VCaP (cell line): ENCODE results near the gene LPIN3.

Experiments used
- H3K27ac ChIP-seq: fragments of 450-650 bp; 2 replicates; pipeline ENCODE4 v1.5.1; 2017
- TF ChIP-seq, protein P1 (sequence below): fragments of 450-650 bp; conservative IDR thresholded peaks from 2 replicates; pipeline ENCODE4 v1.5.1; 2017; ENCODE audit warnings: mild to moderate bottlenecking, moderate library complexity

Gene LPIN3

DNA sequence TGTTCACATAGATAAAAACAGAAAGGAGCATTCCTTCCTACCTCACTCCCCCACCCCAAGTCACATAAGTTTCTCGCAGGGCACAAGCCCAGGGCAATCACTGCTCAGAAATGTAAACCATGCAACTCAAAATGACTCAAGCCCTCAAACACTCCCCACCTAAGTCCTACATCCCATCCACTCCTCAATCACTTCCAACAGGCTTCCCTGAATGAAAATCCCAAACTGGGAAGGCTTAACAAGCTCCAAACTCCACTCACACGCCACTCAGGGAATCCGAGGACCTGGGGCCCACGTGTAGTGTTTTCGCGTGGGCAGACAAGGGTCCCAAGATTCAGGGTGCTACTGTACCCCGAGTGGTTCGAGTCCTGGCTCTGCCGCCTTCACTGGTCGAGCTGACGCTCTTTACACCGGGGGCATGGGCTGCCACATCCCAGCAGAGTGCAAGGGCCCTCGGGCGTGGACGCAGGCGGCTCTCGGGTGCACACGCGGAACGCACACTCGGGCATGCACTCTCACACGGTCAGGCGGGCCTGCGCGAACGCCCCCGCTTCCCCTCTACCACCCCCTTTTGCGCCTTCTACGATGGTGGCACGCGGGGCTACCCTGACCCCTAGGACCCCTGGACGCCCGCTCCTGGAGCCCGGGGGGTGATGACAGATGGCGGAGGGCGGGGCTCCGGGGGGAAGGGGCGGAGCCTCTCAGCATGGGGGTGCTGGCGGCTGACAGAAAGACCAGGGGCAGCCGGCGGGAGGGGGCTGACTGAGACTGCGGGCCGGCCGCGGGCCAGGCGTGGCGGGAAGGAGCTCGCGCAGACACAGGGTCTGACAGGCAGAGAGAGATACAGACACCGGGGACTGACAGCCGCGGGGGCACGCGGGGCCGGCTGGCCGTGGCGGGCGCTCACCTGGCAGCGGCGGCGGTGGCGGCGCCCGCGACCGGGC is 23.7 kb upstream of the LPIN3 start:
- TF ChIP-seq, protein P1, sequence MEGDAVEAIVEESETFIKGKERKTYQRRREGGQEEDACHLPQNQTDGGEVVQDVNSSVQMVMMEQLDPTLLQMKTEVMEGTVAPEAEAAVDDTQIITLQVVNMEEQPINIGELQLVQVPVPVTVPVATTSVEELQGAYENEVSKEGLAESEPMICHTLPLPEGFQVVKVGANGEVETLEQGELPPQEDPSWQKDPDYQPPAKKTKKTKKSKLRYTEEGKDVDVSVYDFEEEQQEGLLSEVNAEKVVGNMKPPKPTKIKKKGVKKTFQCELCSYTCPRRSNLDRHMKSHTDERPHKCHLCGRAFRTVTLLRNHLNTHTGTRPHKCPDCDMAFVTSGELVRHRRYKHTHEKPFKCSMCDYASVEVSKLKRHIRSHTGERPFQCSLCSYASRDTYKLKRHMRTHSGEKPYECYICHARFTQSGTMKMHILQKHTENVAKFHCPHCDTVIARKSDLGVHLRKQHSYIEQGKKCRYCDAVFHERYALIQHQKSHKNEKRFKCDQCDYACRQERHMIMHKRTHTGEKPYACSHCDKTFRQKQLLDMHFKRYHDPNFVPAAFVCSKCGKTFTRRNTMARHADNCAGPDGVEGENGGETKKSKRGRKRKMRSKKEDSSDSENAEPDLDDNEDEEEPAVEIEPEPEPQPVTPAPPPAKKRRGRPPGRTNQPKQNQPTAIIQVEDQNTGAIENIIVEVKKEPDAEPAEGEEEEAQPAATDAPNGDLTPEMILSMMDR, result no peak
- peak overlapping the region; percentile 85 for H3K27ac ChIP-seq

DNA sequence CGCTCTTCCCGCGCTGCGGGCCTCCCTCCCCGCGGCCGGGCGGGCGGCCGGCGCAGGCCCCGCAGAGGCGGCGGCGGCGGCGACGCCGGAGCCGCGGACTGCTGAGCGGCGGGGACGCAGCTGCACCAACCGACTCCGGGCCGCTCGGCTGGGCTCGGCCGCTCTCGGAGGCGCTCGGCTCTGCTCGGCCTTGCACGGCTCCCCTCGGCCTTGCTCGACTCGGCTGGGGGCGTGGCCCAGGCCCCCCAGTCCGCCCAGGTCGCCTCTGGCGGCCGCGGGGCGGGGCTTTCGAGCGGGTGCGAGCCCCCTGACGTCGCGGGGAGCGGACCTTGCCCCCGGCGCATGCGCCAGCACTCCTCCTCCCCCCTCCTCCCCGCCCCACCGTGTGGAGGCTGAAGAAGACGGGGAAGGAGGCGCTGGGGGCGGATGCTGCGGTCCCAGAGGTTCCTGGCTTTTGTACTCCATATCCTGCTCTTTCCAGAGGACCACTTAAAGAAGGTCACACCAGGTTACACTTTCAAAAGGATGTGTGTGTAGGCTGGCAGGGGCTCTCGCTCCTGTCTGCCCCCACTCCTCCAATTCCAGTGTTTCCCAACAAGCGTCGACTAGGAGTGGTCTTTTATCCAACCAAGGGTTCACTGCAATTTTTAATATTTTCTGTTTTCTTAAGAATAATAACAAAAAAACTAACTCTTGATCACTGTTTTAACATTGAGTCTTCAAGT is 22.9 kb upstream of the LPIN3 start, which contains the start of gene ZHX3:
Gene ZHX3 (minus strand): TSS at position 186 of the 725 bp plus-strand sequence. CDS start 112,815 bp downstream, outside the sequence.
- TF ChIP-seq, protein P1, result no peak

DNA sequence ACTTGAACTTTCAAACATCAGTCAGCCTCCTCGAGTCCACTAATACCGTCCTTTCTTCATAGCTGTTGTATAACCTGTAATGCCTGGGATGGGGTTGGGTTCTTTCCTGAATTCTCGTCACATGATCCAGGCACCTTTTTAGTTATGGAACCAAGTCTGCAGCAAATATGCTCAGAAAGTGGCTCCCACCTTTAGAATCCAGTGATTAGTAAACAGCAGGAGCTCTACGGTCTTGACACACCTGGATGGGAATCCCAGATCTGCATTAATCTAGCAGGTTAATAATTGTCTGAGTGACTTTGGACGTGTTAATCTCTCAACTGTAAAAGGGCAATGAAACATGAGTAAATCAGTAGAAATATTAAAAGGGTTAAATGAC is 22.4 kb upstream of the LPIN3 start:
- TF ChIP-seq, protein P1, result no peak
- H3K27ac ChIP-seq, result peak overlapping the region; percentile 85

More for the DNA sequence above, 22.9 kb upstream of the LPIN3 start, which contains the start of gene ZHX3:
- H3K27ac ChIP-seq, result peak within 1 kb of the TSS; percentile 85

DNA sequence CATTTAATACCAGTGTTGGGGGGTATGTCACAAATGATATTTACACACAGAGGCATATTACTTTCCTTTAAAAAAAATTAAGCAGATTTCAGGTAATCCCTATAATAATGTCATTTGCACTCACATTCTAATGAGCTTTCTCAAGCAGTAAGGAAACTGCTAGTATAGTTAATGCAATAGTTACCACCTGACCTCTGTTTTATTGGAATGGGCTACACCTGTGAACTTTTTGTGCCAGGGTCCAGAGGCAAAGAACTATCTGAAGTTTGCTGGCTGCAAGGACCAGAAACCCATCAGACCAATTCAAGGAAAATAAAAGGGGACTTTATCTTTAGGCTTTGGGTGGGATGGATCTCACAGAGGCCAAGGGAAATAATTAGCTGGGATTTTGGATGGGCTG is 20.2 kb upstream of the LPIN3 start:
- TF ChIP-seq, protein P1, result no peak

DNA sequence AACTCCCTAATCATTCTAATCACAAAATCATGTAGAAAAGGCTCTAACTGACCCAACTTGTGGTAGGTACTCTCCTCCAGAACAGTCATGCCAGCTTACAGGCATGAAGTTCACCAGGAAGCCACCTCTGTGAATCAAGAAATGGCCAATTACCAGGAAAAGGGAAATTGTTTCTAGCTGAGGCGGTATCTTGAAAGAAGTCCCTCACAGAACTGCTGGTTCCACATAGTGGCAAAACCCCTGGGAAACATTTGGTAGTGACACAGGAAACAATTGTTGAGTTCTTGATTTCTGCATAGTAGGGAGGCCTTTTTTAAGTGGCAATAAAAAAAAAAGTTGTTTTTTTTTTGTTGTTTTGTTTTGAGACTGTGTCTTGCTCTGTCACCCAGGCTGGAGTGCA is 19.6 kb upstream of the LPIN3 start:
- TF ChIP-seq, protein P1, result no peak
- H3K27ac ChIP-seq, result no peak overlapping the region

More for the DNA sequence above, 20.2 kb upstream of the LPIN3 start:
- H3K27ac ChIP-seq, result no peak overlapping the region

DNA sequence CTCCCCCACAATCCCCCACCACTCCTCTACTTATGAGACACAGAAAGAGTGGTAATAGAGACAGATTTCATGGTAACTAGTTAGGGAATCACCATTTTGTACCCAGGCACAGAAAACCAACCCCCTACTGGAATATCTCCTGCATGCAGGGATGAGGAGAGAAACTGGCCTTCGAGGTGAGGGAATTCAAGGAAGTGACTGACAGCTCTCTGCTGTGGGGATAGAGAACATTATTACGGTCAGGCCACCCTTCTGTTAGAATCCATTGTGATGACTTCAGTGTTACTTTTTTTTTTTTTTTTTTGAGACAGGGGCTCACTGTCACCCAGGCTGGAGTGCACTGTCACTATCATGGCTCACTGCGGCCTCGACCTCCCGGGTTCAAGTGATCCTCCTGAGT is 13.4 kb upstream of the LPIN3 start:
- H3K27ac ChIP-seq, result no peak overlapping the region

More for the DNA sequence above, 13.4 kb upstream of the LPIN3 start:
- TF ChIP-seq, protein P1, result no peak
